Embryonic facial prominence (tissue), 1 donor: Measurements from ENCODE around the gene NLRP7.

Source experiments
- DNase-seq: peaks from one replicate; pipeline ENCODE4 v3.0.0-alpha.2; 2016; ENCODE audit errors: extremely low spot score

Gene NLRP7

GRCh38 chr19:54873990-54874389 is 73.3 kb downstream of the NLRP7 start, which contains the start of gene FCAR:
TSS of gene FCAR (plus strand) at chr19:54874235. CDS start at chr19:54874290, 55 bp downstream.
- DNase-seq: no peak
